Subcutaneous abdominal adipose tissue (tissue), 5 donors: ENCODE measurements around the gene TESMIN.

Experiments used
- H3K27ac ChIP-seq: one replicate; pipeline ENCODE4 v1.7.0; 2013; ENCODE audit warnings: low read depth, mild to moderate bottlenecking, inconsistent platforms, low read length, moderate library complexity
- H3K27me3 ChIP-seq, 5 donors: one replicate each; pipeline ENCODE4 v1.7.0; 2013; ENCODE audit warnings: low read length in 5 of 5, inconsistent platforms in 1 of 5; ENCODE audit not compliant: control insufficient read depth in 5 of 5, insufficient read depth in 4 of 5
- H3K36me3 ChIP-seq, 5 donors: one replicate each; pipeline ENCODE4 v1.7.0; 2013; ENCODE audit warnings: low read length in 5 of 5; ENCODE audit not compliant: control insufficient read depth in 5 of 5, insufficient read depth in 5 of 5
- H3K4me1 ChIP-seq, 5 donors: one replicate each; pipeline ENCODE4 v1.7.0; 2013; ENCODE audit warnings: low read length in 5 of 5, mild to moderate bottlenecking in 3 of 5, moderate library complexity in 1 of 5; ENCODE audit not compliant: control insufficient read depth in 5 of 5, insufficient read depth in 5 of 5
- H3K4me3 ChIP-seq, 5 donors: one replicate each; pipeline ENCODE4 v1.7.0; 2013; ENCODE audit warnings: low read length in 5 of 5, low read depth in 1 of 5
- H3K9ac ChIP-seq, 5 donors: one replicate each; pipeline ENCODE4 v1.7.0; 2013; ENCODE audit warnings: low read length in 5 of 5, mild to moderate bottlenecking in 4 of 5, moderate library complexity in 3 of 5
- H3K9me3 ChIP-seq, 5 donors: one replicate each; pipeline ENCODE4 v1.7.0; 2013; ENCODE audit warnings: low read length in 5 of 5; ENCODE audit not compliant: control insufficient read depth in 5 of 5
- donor health status: healthy.
- donor health status: healthy.
- donor health status: healthy.
- donor health status: healthy.
- donor health status: healthy.

The TESMIN gene, protein sequence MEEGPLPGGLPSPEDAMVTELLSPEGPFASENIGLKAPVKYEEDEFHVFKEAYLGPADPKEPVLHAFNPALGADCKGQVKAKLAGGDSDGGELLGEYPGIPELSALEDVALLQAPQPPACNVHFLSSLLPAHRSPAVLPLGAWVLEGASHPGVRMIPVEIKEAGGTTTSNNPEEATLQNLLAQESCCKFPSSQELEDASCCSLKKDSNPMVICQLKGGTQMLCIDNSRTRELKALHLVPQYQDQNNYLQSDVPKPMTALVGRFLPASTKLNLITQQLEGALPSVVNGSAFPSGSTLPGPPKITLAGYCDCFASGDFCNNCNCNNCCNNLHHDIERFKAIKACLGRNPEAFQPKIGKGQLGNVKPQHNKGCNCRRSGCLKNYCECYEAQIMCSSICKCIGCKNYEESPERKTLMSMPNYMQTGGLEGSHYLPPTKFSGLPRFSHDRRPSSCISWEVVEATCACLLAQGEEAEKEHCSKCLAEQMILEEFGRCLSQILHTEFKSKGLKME

GRCh38 chr11:68751331-68751856 is at the start of gene TESMIN:
Gene TESMIN, minus strand, starts transcription at chr11:68751520. Its CDS starts 860 bp downstream, at chr11:68750660.
- Histone ChIP-seq H3K36me3 (peaks cover 0 to 13% (median 8%) of the 10 kb centered on the region in 5 donors), H3K9me3 (no peaks in the 10 kb centered on the region), H3K4me3 (peak within 1 kb of the TSS in 4 of 5 donors; percentile 26 to 44 (median 33)), H3K27ac (no peak within 1 kb of the TSS), H3K9ac (peak within 1 kb of the TSS in 1 of 5 donors; percentile 34), H3K4me1 (peaks cover 4 to 21% (median 16%) of the 10 kb centered on the region in 5 donors), H3K27me3 (no peaks in the 10 kb centered on the region)

DNA sequence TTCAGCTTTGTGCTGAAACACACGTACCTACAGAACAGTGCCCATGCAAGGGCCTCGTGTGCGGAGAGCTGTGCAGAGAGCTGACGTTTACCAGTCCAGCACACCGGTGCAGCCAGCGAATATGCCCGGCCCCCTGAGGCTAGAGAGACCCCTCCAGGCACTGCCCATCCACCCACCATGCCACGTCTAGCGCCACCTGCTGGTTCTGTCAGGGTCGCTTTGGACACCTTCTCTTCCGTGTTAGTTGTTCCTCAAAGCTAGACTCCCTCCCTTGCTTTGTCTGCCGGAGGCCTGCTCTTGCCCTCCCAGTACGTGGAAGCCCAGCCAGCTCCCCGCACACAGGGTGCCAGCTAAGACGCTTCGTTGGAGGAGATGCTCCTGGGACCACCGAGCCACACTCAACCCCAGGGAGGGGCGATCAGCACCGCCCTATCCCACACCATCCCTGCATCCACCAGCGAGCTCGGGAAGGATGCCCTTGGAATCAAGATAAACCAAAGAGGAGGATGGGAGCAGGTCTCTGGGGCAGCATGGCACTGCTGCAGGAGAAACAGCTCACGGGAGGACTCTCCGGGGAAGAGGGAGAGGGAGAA is 47.0 kb upstream of the TESMIN start:
- Histone ChIP-seq H3K9ac (no peak overlapping the region), H3K36me3 (peaks cover 2 to 76% (median 58%) of the 10 kb centered on the region in 5 donors), H3K9me3 (no peaks in the 10 kb centered on the region), H3K27me3 (peaks cover 0 to 2% (median 0%) of the 10 kb centered on the region in 5 donors), H3K27ac (no peak overlapping the region), H3K4me1 (no peaks in the 10 kb centered on the region), H3K4me3 (no peak overlapping the region)

DNA sequence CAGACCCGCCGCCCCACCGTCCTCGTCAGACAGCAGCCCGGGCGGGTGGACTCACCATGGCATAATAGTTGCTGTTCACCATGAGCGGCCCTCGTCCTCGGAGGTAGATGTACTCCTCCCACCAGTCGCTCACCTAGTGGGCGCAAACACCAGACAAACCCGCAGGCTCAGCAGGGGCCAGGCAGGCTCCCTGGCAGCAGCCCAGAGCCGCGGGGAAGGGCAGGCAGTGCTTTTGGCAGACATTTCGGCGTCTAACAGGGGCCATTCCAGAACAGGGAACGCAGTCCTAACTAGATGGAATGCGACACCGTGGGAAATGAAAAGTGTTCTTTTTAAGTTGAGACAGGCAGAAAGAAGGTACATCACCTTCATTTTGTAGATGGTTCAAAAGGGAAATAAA is 45.5 kb upstream of the TESMIN start:
- no peaks in the 10 kb centered on the region for H3K9me3 ChIP-seq
- no peak overlapping the region for H3K27ac ChIP-seq
- no peak overlapping the region for H3K4me3 ChIP-seq
- H3K27me3 ChIP-seq: peaks cover 0 to 2% (median 0%) of the 10 kb centered on the region in 5 donors
- no peak overlapping the region for H3K9ac ChIP-seq
- peaks cover 0 to 77% (median 59%) of the 10 kb centered on the region in 5 donors for H3K36me3 ChIP-seq
- H3K4me1 ChIP-seq: peaks cover 0 to 4% (median 0%) of the 10 kb centered on the region in 5 donors

GRCh38 chr11:68792400-68792966 is 41.2 kb upstream of the TESMIN start:
- H3K4me1 ChIP-seq: peaks cover 0 to 4% (median 0%) of the 10 kb centered on the region in 5 donors
- no peak overlapping the region for H3K27ac ChIP-seq
- H3K9me3 ChIP-seq: no peaks in the 10 kb centered on the region
- H3K36me3 ChIP-seq: peaks cover 0 to 62% (median 48%) of the 10 kb centered on the region in 5 donors
- H3K9ac ChIP-seq: no peak overlapping the region
- no peak overlapping the region for H3K4me3 ChIP-seq
- no peaks in the 10 kb centered on the region for H3K27me3 ChIP-seq

DNA sequence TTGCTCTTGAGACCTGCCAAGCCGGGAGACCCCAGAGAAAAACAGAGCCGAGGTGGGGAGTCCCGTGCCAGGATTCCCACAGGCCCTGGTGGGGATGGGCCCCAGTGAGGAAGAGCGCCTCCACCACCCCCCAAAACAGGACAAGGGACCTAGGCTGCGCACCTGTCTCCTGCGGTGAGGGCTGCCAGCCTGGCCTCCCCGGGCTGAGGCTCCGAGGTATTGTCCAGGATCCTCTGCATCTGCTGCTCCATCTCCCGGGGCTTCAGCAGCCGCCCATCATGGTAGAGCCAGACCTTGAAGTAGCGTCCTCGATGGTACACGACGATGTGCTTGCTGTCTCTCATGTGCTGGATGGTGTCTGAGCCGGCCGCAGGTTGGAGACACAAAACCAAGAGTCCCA is 33.3 kb upstream of the TESMIN start:
- Histone ChIP-seq H3K27ac (no peak overlapping the region), H3K27me3 (no peaks in the 10 kb centered on the region), H3K36me3 (peaks cover 0 to 76% (median 60%) of the 10 kb centered on the region in 5 donors), H3K9ac (no peak overlapping the region), H3K4me1 (no peaks in the 10 kb centered on the region), H3K9me3 (no peaks in the 10 kb centered on the region), H3K4me3 (no peak overlapping the region)

GRCh38 chr11:68783216-68783821 is 32.0 kb upstream of the TESMIN start:
- no peaks in the 10 kb centered on the region for H3K4me1 ChIP-seq
- H3K4me3 ChIP-seq: no peak overlapping the region
- H3K27me3 ChIP-seq: no peaks in the 10 kb centered on the region
- H3K27ac ChIP-seq: no peak overlapping the region
- H3K9me3 ChIP-seq: no peaks in the 10 kb centered on the region
- peaks cover 0 to 84% (median 61%) of the 10 kb centered on the region in 5 donors for H3K36me3 ChIP-seq
- no peak overlapping the region for H3K9ac ChIP-seq

DNA sequence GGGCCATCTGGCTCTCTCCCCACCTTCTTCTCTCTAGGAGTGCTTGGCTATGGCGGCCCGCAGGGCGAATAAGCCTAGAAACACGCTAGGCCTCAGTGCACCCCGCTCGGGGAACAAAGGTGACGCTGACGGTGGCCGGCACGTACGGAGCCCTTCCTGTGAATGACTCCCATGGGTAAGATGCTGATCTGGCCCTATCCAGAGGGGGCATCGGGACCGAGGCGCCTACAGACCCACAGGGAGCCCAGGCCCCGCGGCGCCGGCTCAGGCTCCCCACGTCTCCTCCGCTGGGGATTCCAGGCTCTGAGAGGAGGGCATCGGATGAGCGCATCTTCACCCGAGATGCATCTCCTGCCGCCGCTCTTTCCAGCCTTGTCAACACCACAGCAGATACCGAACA is 31.4 kb upstream of the TESMIN start:
- Histone ChIP-seq H3K9me3 (no peaks in the 10 kb centered on the region), H3K36me3 (peaks cover 0 to 85% (median 62%) of the 10 kb centered on the region in 5 donors), H3K9ac (no peak overlapping the region), H3K4me1 (no peaks in the 10 kb centered on the region), H3K4me3 (no peak overlapping the region), H3K27ac (no peak overlapping the region), H3K27me3 (no peaks in the 10 kb centered on the region)

GRCh38 chr11:68780829-68781228 is 29.5 kb upstream of the TESMIN start:
- Histone ChIP-seq H3K27ac (no peak overlapping the region), H3K36me3 (peaks cover 0 to 91% (median 67%) of the 10 kb centered on the region in 5 donors), H3K9ac (no peak overlapping the region), H3K9me3 (no peaks in the 10 kb centered on the region), H3K27me3 (no peaks in the 10 kb centered on the region), H3K4me1 (no peaks in the 10 kb centered on the region), H3K4me3 (no peak overlapping the region)

- Histone ChIP-seq H3K36me3 (peaks cover 0 to 92% (median 72%) of the 10 kb centered on the region in 5 donors), H3K27ac (no peak overlapping the region), H3K9me3 (no peaks in the 10 kb centered on the region), H3K9ac (no peak overlapping the region), H3K27me3 (no peaks in the 10 kb centered on the region), H3K4me1 (no peaks in the 10 kb centered on the region), H3K4me3 (no peak overlapping the region)
These were observed 26.9 kb upstream of the TESMIN start for GRCh38 chr11:68778205-68778604.
